GM18517 (cell line): Measurements from ENCODE around the gene TMEM45B.
"Not testable (repeated sequence)": the region's sequence is repeated elsewhere in the genome, so short reads cannot be mapped to it uniquely, and the experiment has no call there.

ENCODE experiments used
- ATAC-seq: cut with Tn5 transposase; IDR thresholded peaks from one replicate; pipeline ENCODE4 v1.9.1; 2021; ENCODE audit warnings: mild to moderate bottlenecking, moderate library complexity; ENCODE audit not compliant: unreplicated experiment

The TMEM45B gene

DNA sequence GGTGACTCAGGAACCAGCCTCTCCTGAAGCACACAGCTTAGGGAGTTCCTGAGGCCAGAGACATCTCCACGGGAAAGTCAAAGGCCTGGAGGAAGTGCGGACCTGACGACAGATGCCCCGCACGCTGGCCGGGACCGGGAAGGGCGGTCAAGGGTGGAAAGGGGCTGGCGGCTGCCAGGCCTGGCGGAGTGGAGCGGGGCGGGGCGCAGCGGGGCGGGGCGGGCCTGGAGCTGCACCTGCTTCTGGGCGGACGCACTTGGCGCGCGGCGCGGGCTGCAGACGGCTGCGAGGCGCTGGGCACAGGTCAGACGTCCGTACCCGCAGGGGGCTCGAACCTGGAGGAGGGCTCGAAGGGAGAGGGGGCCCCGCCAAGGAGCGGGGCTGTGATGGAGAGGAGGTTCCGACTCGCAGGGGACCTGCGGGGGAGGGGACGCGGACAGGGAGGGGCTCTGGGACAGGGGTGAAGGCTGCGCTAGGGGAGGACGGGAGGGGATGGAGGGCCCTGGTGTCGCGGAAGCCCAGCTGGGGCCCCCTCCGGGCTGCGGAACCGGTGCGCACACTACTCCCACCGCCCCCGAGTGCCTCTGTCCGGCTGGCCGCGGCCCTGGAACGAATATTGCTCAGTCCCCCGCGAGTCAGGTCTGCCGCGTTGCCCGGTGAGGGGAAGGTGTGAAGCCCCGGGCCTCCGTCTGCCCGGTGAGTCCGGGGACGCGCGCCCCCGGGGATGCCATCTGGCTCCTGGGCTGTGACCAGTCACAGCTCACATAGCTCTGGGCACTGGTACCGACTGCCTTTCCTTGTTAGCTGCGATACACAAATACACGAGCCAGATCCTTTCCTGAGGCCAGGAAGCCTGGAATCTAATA, at the start of gene TMEM45B:
TMEM45B (plus strand) TSS at position 253 of the 866 bp plus-strand sequence. CDS start 36,635 bp downstream, outside the sequence.
- ATAC-seq = no peak

DNA sequence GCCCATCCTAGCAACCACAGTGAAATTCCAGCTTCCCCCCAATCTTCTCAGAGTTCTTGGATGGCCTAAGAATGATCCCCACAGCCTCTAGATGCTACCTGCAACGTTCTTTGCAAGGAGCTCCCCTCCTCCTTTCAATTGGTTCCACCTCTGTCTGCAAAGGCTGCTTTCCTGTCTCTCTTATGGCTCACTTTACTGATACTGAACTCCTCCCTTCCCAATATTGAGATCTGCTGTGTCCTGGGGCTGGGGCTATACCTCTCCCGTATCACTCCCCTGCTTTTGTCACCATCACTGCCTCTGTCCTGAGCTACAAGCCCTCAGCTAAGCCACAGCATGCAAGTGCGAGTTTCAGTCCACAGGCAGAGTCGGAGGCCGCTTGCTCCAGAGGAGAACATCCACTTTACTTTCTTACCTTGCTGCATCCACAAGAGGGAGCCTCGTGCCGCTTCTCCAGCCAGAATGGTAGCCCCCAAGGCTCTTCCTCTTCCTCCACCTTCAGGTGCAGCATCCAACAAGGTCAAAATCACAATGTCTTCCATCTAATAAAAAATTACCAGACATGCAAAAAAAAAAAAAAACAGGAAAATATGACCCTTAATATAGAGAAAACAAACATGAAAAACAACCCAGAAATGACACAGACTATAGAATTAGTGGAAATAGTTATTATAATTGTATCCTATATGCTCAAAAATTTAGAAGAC, 48.6 kb upstream of the TMEM45B start:
- no peak for ATAC-seq

- ATAC-seq = no peak
Measured at GRCh38 chr11:129767827-129768226, 47.8 kb upstream of the TMEM45B start.

- no peak for ATAC-seq
Measured at GRCh38 chr11:129768356-129768755, 47.3 kb upstream of the TMEM45B start.

GRCh38 chr11:129769059-129769458, 46.6 kb upstream of the TMEM45B start:
- no peak for ATAC-seq

GRCh38 chr11:129770993-129771392, 44.7 kb upstream of the TMEM45B start:
- no peak for ATAC-seq

- not testable (repeated sequence) for ATAC-seq
Measured at GRCh38 chr11:129771456-129771855, 44.2 kb upstream of the TMEM45B start.

DNA sequence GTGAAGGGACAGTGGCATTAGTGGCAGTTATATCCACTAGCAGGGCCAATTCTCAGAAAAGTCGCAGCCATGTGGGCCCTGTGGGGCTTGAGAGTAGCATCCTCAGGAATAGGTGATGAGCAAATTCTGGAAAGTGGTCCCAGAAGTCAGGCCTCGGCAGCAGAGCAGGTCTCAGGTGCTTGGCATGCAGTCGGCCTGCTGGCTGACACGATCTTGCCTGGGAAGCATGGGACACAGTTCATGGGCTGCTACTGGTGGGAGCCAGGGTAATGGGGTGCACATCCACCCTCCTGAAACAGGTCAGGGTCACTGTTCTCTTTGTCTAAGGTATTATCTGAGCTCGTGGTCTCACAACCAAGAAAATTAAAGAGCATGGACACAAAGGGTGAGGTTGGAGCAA, 36.8 kb upstream of the TMEM45B start:
- ATAC-seq = no peak

DNA sequence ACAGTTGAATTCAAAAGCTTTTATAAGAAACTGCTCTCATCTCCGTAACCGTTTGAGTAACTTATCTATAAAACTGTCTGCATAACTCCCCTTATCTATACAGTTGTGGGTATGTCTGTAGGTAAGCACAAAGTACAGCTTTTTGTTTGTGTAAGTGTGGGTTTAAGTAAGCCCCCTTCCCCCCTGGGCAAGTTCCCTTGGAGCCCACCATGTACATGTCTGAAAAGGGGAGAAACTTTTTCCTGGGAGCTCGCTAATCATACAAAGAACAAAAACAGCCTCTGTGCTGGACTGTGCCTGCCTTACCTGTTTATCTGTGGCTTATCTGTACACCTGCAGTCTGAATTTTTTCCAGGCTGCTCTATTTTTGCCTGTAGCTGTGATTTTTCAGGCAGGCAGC, 36.3 kb upstream of the TMEM45B start:
- no peak for ATAC-seq

DNA sequence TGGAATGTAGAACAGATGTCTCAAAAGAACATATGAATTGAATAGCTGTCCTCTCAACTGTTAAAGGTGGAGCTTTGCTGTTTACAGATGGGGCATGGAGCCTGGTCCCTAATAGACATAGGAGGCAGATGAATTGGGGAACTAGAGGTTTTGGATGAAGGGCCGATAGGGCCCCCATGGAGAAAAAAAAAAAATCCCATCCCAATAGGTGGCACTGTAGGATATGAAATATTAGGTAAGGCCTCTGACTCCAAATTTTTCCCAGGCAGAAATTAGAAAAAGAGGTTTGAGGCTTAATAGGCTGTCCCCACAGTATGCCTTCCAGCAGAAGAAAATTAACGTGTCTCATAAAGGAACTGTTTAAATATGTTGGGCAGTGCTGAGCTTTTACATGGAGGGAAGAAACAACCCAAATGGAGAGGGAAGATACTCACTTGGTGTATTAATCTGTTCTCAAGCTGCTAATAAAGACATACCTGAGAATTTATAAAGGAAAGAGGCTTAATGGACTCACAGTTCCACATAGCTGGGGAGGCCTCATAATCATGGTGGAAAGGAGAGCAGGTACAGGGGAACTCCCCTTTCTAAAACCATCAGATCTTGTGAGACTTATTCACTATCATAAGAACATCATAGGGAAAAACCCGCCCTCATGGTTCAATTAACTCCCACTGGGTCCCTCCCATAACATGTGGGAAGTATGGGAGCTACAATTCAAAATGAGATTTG, 30.1 kb upstream of the TMEM45B start:
- ATAC-seq = no peak

GRCh38 chr11:129786112-129786416, 29.6 kb upstream of the TMEM45B start:
- not testable (repeated sequence) for ATAC-seq

DNA sequence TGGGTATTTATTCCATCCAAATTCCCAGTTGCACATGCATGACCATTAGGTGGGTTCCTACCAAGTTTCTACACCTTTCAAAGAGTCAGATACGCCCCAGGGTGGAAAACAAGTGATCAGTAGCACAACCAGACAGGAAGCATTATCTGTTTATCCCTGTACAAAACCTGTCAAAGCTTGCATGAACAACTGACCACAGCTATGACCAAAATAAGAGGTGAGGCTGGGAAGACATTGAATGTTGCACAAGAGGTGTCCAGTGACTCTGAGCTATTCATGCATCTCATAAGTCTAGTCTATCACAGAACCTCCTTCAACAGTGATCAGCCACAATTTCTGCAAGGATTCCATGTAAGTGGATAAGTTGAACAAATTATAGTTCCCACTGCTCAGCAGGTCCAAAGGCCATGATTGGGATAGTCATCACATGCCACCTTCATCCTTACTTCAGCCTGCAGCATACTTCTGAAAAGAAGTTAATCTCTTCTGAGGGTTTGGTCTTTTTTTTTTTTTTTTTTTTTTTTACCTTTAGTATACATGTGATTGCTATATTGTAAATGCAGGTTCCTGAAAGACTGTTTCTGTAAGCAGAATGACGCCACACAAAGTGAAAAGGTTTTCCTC, 28.0 kb upstream of the TMEM45B start:
- ATAC-seq = no peak

DNA sequence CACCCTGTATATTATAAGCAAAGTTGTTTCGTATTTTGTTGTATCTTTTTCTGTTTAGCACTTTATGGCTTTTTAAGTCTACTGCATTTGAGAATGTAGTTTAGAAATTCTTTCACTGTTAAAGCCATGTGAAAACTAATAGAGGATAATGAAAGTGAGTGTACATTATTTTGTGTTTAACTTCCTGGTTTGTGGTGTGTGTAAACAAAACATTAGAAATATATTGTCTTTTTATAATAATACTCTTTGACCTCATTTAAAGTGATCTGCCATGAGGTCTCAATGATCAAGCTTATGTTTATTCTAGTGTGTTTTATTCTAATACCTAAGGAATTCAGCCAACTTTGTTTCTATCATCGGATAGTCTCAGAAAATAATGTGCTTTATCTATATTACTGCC, 27.4 kb upstream of the TMEM45B start:
- no peak for ATAC-seq

- ATAC-seq = no peak
Measured at GRCh38 chr11:129790106-129790505, 25.5 kb upstream of the TMEM45B start.

DNA sequence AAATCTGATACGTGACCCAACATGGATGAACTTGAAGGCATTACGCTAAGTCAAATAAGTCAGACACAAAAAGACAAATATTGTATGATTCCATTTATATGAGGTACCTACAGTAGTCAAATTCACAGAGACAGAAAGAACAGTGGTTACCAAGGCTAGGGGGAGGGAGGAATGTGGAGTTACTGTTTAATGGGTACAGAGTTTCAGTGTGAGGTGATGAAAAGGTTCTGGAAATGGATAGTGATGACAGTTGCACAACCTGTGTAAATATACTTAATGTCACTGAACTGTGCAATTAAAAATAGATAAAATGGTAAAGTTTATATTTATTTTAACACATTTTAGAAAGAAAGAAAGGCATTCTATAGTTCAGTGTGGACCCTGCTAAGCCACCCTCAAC, 24.1 kb upstream of the TMEM45B start:
- no peak for ATAC-seq

GRCh38 chr11:129792663-129793062, 23.0 kb upstream of the TMEM45B start:
- no peak for ATAC-seq

DNA sequence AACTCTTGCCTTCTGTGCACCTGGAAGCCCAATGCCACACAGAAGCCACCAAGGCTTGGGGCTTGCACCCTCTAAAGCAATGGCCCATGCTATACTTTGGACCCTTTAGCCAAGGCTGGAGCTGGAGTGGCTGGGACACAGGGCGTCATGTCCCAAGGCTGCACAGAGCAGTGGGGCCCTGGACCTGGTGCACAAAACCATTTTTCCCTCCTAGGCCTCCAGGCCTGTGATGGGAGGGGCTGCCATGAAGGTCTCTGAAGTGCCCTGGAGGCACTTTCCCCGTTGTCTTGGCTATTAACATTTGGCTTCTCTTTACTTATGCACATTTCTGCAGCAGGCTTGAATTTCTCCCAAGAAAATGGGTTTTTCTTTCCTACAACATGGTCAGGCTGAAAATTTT, 20.6 kb upstream of the TMEM45B start:
- ATAC-seq = no peak

DNA sequence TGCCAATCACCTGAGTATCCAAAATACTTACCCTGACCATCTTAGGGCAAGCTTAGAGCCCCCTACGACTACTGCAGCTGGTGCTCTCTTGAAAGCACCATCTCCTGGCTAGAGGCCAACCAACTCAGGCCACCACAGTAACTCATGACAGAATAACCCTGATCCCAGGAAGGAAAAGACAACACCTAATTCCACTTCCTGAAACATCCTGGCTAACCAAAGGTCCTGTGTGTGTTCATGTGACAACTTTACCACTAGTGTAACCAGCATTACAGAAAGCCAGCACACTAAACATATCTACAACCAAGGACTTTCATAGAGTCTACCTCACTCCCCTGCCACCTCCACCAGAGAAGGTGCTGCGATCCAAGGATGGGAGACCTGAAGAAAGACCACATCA, 17.4 kb upstream of the TMEM45B start:
- no peak for ATAC-seq

- ATAC-seq = not testable (repeated sequence)
Measured at GRCh38 chr11:129800162-129800561, 15.5 kb upstream of the TMEM45B start.

DNA sequence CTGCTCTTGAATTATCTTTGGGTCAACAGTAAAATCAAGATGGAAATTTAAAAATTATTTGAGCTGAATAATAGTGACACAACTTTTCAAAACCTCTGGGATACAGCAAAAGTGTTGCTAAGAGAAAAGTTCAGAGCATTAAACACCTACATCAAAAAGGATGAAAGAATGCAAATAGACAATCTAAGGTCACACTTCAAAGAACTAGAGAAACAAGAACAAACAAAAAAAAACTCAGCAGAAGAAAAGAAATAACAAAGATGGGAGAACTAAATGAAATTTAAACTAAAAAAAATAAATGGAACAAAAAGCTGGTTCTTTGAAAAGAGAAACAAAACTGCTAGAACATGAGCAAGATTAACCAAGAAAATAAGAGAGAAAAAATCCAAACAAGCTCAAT, 15.0 kb upstream of the TMEM45B start:
- ATAC-seq = no peak

DNA sequence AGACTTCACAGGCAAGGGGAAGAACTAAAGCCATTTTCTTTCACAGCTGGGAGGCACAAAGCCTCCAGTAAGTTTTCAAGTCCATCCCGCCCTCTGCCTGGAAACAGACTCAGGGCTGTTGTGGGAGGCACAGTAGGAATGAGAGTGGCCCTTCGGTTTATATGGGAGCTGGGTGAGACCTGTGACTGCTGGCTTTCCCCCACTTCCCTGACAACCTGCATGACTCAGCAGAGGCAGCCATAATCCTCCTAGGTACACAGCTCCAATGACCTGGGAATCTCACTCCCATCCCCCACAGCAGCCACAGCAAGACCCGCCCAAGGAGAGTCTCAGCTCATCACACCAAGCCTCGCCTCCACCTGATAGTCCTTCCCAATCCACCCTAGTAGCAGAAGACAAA, 12.1 kb upstream of the TMEM45B start:
- ATAC-seq = no peak
